Endometrial microvascular endothelial cells (primary cell): ENCODE data around the gene ADAMTSL1. TPM values are rescaled to one million over a fixed set of nuclear protein-coding genes. Genes with fewer than 3 reads are reported as not detected.

Source experiments
- in situ Hi-C: cut with HindIII; loops from 2 replicates; pipeline ENCODE4 v1.10.0; 2017; ENCODE audit warnings: low sequenced_read_pairs, low pct_unique_long_range_greater_than_20kb; ENCODE audit errors: inconsistent ontology term
- total RNA-seq: library from RNA; depleted of rRNA; stranded (reverse); fragments of >200 nt; gene quantifications from one replicate; pipeline ENCODE4 v1.2.3, GENCODE V29; 2015; ENCODE audit errors: inconsistent ontology term

Gene ADAMTSL1
- total RNA-seq, 1 donor from 2014 or later: 108 TPM

DNA sequence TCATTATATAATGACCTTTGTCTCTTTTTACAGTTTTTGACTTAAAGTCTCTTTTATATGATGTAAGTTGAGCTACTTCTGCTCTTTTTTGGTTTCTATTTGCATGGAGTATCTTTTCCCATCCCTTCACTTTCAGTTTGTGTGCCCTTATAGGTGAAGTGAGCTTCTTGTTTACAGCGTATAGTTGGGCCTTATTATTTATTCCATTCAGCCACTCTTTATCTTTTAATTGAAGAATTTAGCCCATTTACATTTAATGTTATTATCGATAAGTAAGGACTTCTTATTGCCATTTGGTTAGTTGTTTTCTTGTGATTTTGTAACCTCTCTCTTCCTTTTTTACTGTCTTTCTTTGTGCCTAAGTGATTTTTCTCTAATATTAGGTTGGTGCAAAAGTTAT, 117.3 kb downstream of the ADAMTSL1 start:
- in situ Hi-C loops: no loop called here

DNA sequence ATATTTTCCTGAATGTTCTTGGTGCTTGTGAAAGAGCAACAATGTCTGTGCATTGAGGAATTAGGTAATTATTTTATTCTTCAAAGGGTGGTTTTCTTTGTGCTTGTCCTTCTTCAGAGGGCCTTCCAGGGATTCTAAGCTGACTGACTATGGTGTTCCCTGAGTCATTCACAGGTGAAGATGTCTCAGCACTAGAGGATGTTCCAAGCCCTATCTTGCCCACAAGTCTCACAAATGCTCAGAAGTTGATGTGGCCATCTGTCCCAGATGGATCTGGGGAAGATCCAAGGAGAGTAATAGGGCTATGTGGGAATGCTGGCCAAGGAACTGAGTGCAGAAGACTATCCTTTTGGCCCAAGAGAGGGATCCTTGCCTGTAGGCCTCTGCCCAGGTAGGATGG, 120.9 kb downstream of the ADAMTSL1 start:
- in situ Hi-C loops: no loop called here

DNA sequence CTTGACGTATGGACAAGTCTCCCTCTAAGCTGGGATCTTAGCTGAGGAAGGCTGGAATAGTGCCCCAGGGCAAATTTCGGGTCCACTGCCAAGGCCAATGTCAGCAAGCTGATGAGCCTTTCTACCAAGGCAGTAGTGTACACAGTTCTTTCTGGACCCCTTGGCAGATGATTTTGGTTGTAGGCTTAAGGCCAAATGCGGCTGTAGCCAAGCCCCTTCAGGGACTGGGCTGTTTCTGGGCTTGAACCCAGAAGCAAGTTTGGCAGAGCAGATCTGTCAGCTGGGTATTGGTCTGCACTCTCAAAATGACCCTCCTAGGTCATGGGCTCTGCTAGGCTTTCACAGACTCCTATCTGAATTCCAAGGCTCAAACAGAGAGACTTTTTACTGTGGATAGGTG, 121.6 kb downstream of the ADAMTSL1 start:
- in situ Hi-C loops: no loop called here

DNA sequence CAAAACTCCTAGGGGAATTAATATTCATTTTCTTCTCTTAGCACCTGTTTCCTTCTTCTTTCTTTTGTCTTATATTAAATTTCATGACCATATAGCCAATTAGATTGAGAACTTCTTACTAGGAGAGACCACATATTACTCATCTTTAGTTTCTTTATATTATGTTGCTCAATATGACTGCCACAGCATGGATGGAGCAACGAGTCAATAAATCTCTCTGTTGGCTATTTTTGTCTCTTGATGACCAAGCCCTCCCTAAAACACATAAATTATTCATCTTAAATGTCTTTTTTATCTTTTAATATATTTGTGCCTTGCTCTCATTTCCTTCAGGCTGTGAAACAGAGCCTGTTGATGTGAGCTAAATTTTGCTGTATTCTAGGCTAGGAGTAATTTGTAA, 123.0 kb downstream of the ADAMTSL1 start:
- in situ Hi-C loops: no loop called here

DNA sequence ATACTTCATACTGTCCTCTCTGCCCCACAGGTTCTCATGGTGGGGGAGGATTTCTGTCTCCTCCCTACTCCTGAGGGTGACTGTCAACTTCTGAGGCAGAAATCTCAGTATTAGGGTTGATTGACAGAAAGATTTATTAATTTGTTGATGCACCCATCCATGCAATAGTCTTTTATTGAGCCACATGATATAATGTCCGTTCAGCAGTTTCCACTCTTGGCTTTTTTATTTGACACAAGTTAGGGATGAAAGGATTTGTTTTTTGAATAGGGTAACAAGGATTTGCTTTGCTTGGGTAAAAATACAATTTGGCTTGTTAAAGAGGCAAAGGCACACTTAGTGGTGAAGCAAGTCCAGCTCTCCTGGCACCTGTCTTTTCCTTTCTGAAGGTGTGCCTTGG, 125.0 kb downstream of the ADAMTSL1 start:
- in situ Hi-C loops: no loop called here

DNA sequence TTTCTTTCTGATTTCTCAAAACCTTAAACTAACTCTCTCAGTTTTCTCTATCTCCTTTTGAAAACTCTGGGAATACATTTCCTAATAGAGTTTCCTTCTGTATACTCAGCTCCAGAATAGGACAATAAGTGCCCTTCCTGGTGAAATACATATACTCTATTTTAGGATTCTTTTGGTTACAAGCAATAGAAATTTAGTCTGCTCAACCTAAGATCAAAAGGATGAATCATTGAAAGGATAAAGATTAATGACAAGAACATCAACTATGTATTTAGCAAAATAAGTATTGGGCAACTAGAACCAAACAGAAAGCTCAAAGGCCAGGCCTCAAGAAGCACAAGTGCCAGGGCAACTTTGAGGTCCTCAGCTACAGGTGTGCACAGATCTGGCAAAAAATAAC, 127.1 kb downstream of the ADAMTSL1 start:
- in situ Hi-C loops: no loop called here

DNA sequence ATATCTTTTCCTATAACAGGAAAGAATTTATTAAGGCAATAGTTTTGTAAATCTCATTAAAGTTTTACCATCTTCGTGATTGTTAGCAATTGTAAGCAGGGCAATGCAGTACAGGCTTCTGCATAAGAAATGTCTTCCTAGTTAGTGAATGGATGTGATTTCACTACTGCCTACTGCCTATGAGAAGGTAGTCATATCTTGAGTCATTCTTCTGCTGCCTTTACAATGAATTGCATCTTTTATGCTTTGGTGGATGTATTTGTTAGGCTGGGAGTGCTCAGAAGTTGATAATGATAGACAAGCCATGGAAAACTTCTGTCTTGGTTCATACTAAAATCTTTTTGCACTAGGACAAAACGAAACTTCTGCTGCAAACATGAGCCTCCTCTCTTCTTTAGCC, 128.0 kb downstream of the ADAMTSL1 start:
- in situ Hi-C loops: no loop called here

DNA sequence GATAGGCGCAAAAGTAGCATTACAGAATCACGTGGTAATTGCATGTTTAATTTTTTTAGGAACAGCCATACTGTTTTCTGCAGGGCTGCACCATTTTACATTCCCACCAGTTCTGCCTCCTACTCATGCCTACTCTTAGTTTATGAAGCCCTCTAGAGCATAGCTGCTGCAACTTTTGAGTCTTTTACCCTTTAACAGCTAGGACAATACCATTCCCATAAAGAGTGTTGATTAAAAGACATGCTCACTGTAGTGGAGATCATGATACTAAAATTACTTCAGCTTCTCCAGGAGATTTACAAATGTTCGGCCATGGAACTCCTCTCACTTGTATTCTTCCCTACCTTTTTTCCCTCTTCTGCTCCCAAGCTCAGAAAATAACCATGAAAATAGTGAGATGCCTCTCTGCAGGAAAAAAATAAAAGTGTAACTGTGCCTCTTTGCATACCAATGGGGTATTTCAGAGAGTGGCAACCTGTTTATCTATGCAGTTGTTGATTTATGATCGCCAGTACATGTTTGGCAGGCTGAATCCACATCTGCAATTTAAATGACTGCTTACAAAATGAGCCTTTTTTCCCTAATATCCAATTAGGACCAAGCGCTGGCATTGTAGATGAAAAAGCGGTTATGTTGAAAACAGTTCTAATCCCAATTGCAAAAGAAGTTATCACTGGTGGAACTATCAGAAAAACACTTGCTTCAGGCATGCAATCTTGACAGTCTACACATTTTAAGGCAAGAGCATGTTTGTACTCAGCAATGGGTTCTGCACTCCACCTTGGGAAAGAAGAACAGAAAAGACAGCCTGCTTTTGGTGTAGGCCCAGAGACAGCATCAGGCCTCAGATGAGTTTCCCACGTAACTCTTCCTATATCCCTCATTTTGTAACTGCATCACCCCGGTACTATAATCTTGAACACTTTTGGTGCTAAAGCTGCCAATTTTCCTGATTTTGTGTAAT, 131.1 kb downstream of the ADAMTSL1 start:
- in situ Hi-C loops: no loop called here

DNA sequence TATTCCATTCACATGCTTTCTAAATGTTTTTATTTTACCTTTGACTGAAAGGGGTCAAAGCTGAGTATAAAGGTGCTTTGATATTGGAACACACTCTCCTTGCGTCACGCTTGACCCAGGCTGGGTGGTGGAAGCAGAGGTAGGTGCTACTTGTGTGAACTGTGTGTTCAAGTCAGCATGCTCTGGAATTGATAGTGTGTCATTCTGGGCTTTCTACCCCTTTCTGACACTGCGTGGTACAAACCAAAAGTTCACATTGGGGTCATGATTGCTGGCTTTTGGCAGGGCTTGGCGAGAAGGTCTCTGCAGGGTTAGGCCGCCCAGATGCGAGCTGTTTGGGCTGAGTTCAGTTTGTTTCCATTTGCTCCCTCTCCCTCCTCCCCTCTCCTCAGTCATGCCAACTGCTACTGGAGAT, 131.8 kb downstream of the ADAMTSL1 start:
- in situ Hi-C loops: no loop called here

DNA sequence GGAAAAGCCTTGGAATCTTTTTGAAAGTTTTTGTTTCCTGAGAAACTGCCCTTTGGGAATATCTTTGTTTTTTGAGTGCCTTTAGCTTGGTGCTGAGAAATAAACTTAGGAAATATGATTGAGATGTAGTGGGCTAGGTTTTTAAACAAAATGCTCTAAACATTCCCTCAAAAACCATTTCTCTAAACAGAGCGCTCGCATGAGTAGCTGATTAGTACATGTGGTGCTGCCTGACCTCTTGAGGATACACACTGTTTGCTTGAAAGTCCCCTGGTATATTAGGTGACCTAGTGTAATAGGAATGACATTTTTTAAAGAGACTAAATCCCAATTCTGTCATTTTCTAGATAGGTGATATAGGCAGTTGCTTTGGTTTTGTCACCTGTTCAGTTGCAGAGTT, 132.3 kb downstream of the ADAMTSL1 start:
- in situ Hi-C loops: no loop called here

DNA sequence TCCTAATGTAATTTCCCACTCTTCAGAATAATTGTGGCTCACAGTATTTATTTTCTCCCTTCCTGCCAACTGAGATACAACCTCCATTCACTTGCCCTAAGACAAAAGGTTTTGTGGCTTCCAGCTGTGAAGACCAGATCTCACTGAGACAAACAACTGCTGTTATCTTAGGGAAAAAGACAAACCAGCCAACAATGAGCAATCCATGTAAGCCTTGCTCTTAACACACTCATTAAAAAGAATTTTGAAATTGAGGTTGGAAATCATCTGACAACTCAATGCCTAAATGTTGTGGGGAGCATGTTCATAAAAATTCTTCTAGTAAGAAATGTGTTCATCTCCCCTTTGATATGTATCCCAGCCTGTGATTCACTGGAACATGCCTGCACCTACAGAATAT, 132.9 kb downstream of the ADAMTSL1 start:
- in situ Hi-C loops: no loop called here

DNA sequence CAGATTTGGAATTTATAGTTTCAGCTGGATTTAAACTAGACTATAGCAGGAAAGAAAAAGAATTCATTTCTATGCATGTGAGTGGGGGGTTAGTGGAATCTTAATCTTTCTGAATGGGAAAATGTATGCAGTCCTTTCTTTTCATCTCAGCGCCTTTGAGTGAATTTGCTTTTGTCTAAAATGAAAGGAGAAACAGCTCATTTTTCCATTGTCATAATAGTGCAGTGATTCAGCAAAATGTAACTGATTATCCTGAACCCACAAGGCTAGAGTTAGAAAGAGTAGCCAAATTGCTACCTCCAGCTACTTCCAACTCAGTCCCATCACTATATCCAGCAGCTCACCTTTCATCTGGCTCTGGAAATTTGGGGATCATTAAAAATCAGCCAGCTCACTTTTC, 134.4 kb downstream of the ADAMTSL1 start:
- in situ Hi-C loops: no loop called here

DNA sequence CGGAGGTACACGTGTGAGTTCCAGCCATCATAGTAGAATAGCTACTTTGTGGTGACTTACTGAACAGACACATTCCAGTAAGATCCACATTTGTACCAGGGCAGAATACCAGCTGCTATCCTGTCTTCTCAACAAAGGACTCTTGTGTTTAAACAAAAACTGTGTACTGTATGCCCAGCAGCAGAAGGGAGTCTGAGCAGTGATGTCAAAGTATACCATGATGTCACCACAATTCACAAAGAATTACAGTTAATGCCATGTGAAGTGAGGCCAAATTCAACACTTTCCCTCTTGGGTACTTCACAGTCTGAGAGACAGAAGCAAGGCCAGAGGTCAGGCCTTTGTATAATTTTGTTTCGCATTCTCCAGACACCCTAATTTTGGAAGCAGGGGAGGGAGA, 137.0 kb downstream of the ADAMTSL1 start:
- in situ Hi-C loops: no loop called here

DNA sequence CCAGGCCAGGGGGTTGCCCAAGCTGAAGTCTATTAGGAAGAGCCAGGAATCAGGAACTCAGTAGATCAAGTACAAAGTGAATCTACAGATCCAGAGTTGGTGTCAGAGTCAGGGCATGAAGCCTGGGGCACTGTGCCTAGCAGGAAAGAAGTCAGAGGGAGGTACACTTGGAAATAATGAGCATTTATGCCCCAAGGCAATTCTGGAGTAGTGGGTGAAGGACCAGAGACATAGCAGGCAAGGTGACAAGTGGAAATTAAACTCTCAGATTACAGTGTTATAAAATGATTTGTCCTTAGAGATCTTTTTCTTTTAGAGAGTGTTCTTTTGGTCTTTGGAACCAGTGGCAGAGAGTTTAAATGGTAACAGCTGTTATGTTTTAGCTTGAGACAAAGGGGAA, 138.0 kb downstream of the ADAMTSL1 start:
- in situ Hi-C loops: no loop called here

DNA sequence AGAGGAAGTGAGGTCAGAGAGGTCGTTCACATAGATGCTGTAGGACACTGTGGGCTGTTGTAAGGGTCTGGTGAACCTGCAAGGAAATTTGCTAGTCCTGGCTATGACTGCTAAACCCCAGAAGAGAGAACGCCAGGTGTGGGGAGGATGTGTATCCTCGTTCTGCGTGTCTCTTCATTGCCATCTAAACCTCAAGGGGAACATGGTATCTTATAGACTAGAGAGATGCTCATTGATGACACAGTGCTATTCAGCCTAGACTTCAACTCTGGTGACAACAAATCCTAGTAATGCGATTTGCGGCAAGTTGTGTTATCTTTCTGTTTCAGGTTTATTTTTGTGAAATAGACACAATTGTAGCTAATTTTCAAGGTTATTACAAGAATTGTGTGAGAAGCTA, 140.2 kb downstream of the ADAMTSL1 start:
- in situ Hi-C loops: no loop called here

DNA sequence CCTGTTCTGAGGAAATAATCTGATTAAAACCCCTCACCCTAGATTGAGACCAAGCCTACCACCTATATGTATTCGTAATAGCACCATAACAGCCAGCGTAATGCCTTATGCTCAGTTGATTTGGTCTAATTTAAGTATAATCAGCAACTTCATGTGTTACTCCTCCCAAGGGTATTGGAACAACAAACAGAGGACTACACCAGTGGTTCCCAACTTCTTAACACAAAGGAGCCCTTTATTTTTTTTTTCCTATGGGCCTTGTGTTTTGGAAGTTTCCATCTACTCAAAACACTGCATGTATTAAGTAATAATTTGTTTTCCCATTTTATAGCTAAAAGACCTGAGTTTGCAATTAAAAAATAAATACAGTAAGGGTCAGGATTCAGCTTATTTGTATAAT, 140.7 kb downstream of the ADAMTSL1 start:
- in situ Hi-C loops: no loop called here

DNA sequence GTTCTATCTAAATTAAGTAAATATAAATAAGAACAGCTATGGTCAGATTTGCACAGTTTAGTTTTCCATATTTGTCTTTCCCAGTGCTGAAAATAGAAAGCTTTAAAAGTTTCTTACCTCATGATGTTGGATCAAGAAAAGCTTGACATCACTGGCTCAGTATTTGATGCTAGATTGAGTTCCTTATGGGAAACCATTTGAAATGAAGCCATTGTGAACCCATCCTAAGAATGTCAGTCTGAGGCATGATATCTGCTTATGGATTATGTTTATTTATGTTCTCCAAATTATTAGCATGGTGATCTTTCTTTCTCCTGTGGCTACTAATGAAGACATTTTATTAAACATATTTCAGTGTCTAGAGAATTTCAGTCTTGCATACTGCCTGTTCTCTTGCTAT, 143.0 kb downstream of the ADAMTSL1 start:
- in situ Hi-C loops: no loop called here

DNA sequence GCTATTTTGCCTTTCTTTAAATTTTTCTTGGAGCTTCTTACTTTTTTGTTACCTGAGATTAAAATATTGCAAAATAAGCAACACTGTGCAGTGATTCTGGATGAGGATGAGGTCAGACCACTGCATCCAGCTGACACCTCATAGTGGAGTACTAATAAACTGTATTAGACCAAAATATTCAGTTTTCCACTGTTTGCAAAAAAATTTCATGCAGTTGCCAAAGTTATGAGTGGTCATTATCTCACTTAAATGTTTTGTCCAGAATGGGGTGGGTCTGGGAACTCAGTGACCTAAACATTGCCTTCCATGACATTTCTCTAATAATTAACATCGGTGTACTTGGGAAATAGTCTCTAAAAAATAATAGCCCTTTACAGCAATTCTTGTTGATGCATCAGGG, 143.8 kb downstream of the ADAMTSL1 start:
- in situ Hi-C loops: no loop called here

DNA sequence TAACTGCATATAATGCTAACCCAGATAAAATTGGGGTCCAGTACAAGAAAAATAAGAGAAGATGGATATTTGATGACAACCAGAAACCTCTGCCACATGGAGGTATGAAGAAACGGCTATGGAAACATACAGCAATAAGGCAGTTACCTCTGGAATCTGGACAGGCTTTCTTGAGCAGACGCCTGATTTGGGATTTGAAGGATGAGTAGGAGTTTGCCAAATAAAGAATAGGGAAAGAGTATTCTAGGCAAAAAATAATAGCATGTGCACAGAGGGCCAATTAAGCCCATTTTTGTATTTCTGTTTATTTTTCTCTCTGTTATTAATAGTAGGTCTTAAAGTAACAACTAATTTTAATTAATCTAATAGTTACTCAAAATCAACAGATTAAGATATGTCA, 144.9 kb downstream of the ADAMTSL1 start:
- in situ Hi-C loops: no loop called here

DNA sequence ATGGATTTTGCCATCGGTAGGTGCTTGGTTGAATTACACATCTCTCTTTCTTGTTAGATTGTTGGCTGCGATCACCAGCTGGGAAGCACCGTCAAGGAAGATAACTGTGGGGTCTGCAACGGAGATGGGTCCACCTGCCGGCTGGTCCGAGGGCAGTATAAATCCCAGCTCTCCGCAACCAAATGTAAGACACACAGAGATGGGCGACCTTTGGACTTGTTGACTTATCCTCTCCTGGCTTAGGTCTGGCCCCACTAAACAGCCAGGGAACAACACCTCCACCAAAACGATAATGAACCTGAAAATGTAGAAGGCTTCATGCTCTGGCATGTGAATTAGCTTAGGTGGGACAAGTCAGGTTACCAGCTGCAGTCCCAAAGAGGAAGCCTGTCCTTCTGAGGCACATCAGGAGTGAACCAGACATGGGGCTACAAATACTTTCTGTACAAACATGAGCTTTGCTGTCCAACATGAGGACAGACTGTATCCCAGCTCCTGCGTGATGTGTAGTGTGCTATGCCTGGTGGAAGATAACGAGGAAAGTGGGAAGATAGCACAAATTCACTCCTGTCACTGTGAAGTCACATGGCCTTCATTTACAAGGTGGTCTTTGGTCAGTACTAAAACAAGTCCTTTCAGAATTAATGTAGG, 148.4 kb downstream of the ADAMTSL1 start:
- in situ Hi-C loops: no loop called here
